GM18907 (cell line): ENCODE data around the gene HDGFL2.

Experiments used
- ATAC-seq: cut with Tn5 transposase; IDR thresholded peaks from one replicate; pipeline ENCODE4 v1.9.1; 2021; ENCODE audit warnings: mild to moderate bottlenecking, moderate library complexity; ENCODE audit not compliant: unreplicated experiment

Gene HDGFL2

DNA sequence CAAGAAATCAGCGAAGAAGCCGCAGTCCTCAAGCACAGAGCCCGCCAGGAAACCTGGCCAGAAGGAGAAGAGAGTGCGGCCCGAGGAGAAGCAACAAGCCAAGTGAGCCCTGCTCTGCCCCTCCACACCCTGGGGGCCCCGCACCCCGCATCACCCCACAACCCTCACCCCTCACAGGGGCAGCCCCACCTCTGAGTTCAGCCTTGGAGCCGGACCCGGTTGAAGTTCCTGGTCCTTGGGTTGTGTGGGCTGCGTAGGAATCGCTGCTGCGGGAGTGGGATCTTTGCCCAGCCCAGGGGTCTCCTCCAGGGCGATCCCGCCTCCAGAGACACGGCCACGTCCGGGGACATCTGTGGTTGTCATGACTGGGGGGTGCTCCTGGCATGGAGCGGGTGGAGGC is 24.2 kb downstream of the HDGFL2 start:
- ATAC-seq = no peak

DNA sequence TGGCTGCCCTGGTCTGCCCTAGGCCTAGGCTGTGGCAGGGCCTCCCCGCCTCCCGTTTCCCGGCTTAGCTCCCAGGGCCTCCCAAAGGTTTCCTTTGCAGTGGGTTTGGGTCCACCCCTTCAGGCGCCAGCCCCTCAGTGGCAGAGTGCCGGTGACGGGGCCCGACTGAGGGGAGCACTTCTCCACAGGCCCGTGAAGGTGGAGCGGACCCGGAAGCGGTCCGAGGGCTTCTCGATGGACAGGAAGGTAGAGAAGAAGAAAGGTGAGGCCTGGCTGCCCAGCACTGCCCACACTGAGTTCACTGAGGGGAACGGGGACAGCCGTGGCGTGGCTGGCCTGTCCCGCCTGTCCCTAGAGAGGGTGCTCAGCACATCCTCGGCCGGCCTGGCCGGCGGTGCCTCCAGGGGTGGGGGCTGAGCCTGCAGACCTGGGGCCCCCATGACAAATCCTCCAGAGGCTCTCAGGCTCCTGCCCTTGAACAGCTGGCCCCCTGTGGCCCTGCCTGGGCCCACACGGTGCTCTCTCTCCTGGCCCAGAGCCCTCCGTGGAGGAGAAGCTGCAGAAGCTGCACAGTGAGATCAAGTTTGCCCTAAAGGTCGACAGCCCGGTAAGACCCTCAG is 25.8 kb downstream of the HDGFL2 start:
- ATAC-seq = no peak

DNA sequence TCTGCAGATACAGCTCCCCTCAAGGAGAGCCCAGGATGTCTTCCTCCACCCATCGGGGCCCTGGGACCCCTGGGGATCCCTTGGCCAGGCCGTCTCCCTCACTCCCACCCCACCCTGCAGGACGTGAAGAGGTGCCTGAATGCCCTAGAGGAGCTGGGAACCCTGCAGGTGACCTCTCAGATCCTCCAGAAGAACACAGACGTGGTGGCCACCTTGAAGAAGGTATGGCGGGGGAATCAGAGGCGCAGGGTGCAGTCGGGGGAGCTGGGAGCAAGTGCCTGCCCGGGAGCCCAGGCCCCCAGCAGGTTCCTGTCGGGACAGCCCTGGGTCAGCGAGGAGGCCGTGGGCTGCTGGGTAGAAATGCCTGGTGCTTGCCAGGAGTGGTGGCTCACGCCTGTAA is 26.6 kb downstream of the HDGFL2 start:
- no peak for ATAC-seq

DNA sequence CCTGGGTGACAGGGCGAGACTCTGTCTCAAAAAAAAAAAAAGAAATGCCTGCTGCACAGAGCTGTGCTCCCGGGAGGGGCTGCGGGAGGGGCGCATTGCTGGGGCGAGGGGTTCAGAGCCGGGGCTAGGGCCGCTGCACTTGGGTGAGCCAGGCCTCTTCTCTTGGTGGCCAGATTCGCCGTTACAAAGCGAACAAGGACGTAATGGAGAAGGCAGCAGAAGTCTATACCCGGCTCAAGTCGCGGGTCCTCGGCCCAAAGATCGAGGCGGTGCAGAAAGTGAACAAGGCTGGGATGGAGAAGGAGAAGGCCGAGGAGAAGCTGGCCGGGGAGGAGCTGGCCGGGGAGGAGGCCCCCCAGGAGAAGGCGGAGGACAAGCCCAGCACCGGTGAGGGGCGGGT is 27.2 kb downstream of the HDGFL2 start:
- ATAC-seq = no peak

- no peak for ATAC-seq
Observed at GRCh38 chr19:4499855-4500254, 27.8 kb downstream of the HDGFL2 start.

- no peak for ATAC-seq
Observed at GRCh38 chr19:4500841-4501591, 28.9 kb downstream of the HDGFL2 start.

GRCh38 chr19:4501691-4502090 is 29.6 kb downstream of the HDGFL2 start:
- ATAC-seq = no peak

DNA sequence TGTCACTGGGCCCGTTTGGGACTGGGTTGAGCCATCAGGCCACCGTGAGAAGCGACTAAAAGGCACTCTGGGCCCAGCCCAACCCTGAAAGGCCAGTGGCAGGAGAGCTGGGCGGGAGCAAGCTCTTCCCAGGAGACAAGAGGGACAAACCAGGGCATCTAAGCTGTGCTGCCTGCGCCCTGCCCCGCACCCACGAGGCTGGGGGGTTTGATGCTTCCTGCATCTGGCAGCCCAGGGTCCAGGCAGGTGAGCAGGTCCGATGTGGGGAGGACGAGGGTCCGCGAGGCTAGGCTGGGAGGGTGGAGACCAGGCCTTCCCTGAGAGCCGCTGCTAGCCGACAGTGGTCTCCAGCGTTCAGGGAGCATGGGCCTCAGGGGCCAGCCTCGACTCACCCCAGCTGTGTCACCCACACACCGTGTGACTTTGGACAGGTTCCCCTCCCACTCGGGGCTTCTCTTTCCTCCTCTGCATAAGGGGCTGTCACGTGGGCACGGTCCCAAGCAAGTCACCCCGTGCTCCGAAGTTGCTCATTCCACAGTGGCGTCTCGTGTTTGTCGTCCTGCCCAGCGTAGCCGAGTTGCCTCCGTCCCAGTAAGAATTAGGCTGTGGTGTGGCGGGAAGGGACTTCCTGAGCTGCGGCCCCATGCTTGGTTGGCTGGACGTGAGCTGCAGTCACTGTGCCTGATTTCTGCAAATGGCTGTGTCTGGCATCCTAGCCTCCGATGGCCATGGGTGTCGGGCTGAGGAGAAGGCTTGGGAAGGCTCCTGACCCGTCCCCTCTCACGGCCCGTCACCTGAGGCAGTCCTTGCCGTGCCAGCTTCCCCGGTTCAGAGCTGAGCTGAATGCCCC is 30.4 kb downstream of the HDGFL2 start:
- no peak for ATAC-seq

- ATAC-seq = no peak
Observed at GRCh38 chr19:4503132-4503824, 31.2 kb downstream of the HDGFL2 start.

GRCh38 chr19:4503825-4504170 is 31.7 kb downstream of the HDGFL2 start:
- no peak for ATAC-seq

- ATAC-seq = no peak
Observed at GRCh38 chr19:4504297-4504701, 32.2 kb downstream of the HDGFL2 start.

DNA sequence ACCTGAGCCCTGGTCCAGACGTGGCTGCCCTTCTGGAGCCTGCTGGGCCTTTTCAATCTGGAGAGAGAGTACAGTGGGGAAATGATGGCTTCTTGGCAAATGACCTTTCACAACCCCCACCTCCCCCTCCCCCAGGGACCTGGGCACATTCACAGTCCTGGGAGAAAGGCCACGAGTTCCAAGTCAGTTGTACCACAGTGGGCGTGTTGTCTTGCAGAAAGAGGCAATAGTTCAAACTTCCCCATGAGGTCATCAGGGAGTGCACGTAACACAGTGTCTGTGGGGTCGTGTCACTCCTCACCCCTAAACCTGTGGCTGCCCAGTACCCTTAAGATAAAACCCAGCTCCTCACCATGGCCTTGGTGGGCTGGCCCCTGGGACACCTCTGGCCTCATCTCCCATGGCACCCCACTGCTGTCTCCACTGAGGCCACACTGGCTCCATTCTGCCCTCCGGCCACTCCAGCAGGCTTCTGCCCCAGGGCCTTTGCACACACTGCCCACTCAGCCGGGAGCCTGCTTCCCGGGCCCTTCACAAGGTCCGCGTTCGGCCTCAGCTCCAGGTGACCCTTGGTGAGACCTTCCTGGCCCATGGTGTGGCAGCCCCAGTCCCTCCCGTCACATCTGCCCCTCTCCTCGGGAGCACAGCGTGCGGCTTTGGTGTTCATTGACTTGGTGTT is 32.9 kb downstream of the HDGFL2 start:
- ATAC-seq = no peak

- no peak for ATAC-seq
Observed at GRCh38 chr19:4505570-4506448, 33.7 kb downstream of the HDGFL2 start.

DNA sequence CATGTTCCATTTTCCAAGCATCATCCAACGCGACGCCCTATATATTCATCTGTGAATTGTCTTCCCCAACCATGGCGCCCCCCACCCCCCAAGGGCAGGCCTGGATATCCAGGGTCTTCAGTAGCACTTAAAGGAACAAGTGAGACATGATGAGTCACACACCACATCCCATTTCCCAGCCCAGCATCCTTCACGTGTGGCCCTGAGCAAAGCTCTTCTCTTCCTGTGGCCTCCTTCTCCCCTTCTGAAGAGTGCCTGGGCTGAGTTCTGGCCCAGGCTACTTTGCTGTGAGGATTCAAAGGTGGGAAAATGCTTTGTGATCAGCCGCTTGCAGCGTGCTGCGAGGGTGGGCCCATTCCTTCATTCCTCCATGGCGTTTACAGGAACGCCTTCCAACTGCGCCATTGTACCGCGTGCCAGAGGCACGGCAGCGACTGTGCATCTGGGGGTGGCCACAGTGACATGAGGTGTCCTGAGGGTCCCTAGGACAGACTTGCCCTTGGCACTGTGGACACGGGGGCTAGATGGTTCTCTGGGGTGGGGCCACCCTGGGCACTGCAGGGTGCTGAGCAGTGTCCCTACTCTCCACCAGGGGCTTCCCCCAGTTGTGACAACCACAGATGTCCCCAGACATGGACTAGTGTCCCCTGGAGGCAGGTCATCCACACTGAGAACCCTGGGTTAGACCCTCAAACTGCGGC is 34.5 kb downstream of the HDGFL2 start:
- ATAC-seq = no peak

DNA sequence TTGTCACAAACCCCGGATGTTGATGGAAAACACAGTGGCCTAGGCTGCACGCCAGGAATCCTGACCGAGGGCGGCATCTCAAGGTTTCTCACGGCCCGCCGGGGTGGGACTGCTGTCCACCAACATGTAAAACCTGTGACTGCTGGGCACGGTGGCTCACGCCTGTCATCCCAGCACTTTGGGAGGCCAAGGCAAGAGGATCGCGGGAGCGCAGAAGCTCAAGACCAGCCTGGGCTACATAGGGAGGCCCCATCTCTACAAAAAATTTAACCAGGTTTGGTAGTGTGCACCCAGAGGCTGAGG is 35.0 kb downstream of the HDGFL2 start:
- ATAC-seq = no peak

DNA sequence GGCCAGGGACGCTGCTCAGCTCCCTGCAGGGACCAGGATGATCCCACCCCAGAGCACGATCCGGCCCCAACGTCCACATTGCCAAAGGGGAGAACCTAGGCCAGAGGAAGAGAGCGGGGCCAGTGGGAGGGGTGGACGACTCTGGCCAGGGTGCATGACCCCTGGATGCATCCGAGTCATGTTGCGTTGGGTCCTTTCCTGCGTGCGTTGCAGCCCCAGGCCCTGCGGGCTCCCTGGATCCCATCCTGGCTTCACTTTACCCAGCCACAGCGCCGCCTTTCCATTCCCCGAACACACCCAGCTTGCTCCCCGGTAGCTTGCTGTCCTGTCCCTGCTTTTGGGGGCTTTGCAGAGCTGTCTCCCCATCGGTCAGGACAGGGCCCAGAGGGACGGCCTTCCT is 35.7 kb downstream of the HDGFL2 start:
- no peak for ATAC-seq

DNA sequence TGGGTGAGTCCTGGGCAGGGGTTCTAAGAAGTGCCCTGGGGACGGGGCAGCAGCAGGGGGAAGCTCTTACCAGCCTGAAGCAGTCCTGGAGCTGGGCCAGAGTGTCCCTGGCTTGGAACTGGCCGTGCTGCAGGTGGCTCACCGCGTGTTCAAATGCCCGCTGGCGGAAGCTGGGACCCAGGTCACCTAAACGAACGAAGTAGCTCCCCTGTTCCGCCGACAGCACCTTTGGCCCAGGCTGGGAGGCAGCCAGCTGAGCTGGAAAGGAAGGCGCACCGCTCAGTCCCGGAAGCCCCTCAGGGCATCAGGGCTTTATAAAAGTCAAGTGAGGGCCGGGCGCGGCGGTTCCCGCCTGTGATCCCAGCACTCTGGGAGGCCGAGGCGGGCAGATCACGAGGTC is 36.6 kb downstream of the HDGFL2 start:
- ATAC-seq = no peak

DNA sequence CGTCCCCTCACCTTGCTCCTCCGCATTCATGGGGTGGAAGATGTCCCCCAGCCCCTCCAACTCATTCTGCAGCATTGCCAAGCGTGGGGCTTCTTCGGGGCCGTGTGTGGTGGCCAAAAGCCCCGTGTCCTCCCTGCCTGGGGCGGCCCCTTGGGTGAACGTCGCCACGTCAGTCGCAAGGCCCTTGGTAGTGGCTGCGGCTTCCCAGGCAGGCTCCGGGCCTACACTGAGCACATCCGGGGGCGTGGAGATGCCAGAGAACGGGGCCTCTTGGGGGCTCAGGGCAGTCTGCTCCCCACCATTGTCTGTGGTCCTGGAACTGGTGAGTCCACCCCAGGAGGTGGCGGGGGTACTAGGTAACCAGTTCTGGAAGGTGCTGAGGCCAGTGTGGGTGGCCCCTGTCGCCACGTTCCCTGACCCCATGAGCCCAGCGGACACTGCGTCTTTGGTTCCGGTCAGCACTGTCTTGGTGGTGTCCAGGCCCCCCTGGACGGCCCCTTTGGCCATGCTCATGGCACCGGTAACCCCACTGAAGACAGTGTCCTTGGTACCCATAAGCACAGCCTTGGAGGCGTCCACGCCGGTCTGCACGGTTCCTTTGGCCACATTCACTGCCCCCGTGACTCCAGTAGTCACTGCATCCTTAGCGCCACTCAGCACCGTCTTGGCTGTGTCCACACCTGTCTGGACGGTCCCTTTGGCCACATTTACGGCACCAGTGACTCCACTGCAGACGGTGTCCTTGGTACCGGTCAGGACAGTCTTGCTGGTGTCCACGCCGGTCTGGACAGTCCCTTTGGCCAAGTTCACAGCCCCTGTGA is 38.5 kb downstream of the HDGFL2 start:
- ATAC-seq = no peak
